Spleen (tissue), 7 donors: ENCODE measurements around the gene PALLD.

Experiments
- CTCF ChIP-seq, 11 experiments: fragments of 200-600 bp in 7 of 11; fragments of 450-650 bp in 4 of 11; sonication (generic) in 4 of 11; IDR thresholded peaks in 8 of 11; conservative IDR thresholded peaks in 3 of 11; 1 replicate in 7 of 11; 2 replicates in 4 of 11; pipeline versions ENCODE4 v1.4.0 to v1.8.0; 2016 to 2021; ENCODE audit warnings: antibody characterized with exemption in 11 of 11, inconsistent platforms in 4 of 11, mild to moderate bottlenecking in 1 of 11
- POLR2A ChIP-seq, 3 donors: fragments of 450-650 bp; IDR thresholded peaks; one replicate each; pipeline ENCODE4 v1.5.1; 2017; ENCODE audit warnings: antibody characterized with exemption in 3 of 3, mild to moderate bottlenecking in 1 of 3
- POLR2AphosphoS5 ChIP-seq, 3 donors: sonication (generic); formaldehyde crosslinking; IDR thresholded peaks; one replicate each; pipeline ENCODE4 v1.5.1; 2017; ENCODE audit warnings: antibody characterized with exemption in 3 of 3
- donor health status: DM: no; HTN: no; CAD: no; lungs with moderate emphysema.
- donor health status: DM: no; HTN: no; CAD: no.
- donor health status: DM: no; HTN: no; CAD: no.

- TF ChIP-seq POLR2A (IDR thresholded peaks at IDR 0.05) (no peak), CTCF (IDR thresholded peaks at IDR 0.05 in 8 of 11, conservative IDR thresholded peaks at IDR 0.05 in 3 of 11) (no peak), POLR2AphosphoS5 (IDR thresholded peaks at IDR 0.05) (no peak)
Measured at GRCh38 chr4:168594121-168594520, 97.3 kb downstream of the PALLD start.
